Heart left ventricle (tissue), 13 donors: ENCODE measurements around the gene BIN1.

Experiments used
- POLR2A ChIP-seq, 2 donors: fragments of 450-650 bp; IDR thresholded peaks; one replicate each; pipeline ENCODE4 v1.6.1; 2017; ENCODE audit warnings: antibody characterized with exemption in 2 of 2, mild to moderate bottlenecking in 2 of 2, moderate library complexity in 2 of 2
- TF ChIP-seq, protein P1 (sequence below), 12 donors: fragments of 200-600 bp; sonication (generic) in 4 of 12; IDR thresholded peaks; one replicate each; pipeline versions ENCODE4 v1.5.0 to v1.8.0; 2018 to 2022; ENCODE audit warnings: antibody characterized with exemption in 12 of 12, mild to moderate bottlenecking in 5 of 12
- donor health status: ischemic (EF 13 %, LVEDD 7.1; RV severe dilation, severe dysfunction).
- donor health status: DM: no; HTN: yes; CAD: no.
- donor health status: DM: no; HTN: no; CAD: no.
- donor health status: ischemic (EF 25% LVEDD 6.9; RV normal size, moderate dysfunction).
- donor health status: ischemic (EF 25% LVEDD 5.7; RV mildly dilated, moderate dysfunction).
- donor health status: ischemic (EF 35%, LVEDD 5.7; RV mildly dilated, moderate dysfunction).
- donor health status: nonischemic (EF 11% LVEDD 7.7; RV severe dilation, severe dysfunction).
- donor health status: DM: yes; HTN: yes; CAD: no.
- donor health status: PGD.
- donor health status: ischemic (EF 29% LVEDD 5.4; RV normal size, mild dysfunction).
- donor health status: nonischemic (EF 23%, LVEDD 6.1; RV moderate dilation, normal function).

DNA sequence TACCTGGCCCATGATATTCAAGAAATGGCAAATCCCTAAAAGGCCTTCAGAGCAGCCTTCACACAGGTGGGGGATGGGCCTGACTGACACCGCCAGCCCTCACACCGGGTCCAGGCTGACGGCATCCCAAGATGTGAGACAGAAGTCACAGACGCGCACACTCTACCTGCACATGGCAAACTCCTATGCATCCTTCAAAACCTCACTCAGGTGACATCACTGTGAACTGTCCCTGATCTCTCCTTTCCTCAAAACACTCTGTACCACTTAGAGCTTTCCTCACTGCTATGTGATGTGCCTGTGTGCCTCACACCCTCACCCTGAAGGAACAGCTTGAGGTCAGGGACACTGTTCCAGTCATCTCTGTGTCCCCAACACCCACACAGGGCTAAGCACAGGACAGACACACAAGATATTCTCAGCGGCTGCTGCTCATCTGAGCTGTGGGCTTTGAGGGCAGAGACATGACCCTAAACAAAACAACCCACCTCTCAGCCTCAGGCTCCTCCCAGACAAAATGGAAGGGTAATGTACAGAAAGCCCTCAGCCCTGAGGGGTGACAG, 27.5 kb downstream of the BIN1 start:
- TF ChIP-seq, protein P1, sequence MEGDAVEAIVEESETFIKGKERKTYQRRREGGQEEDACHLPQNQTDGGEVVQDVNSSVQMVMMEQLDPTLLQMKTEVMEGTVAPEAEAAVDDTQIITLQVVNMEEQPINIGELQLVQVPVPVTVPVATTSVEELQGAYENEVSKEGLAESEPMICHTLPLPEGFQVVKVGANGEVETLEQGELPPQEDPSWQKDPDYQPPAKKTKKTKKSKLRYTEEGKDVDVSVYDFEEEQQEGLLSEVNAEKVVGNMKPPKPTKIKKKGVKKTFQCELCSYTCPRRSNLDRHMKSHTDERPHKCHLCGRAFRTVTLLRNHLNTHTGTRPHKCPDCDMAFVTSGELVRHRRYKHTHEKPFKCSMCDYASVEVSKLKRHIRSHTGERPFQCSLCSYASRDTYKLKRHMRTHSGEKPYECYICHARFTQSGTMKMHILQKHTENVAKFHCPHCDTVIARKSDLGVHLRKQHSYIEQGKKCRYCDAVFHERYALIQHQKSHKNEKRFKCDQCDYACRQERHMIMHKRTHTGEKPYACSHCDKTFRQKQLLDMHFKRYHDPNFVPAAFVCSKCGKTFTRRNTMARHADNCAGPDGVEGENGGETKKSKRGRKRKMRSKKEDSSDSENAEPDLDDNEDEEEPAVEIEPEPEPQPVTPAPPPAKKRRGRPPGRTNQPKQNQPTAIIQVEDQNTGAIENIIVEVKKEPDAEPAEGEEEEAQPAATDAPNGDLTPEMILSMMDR (IDR thresholded peaks at IDR 0.05), result no peak
- TF ChIP-seq POLR2A (IDR thresholded peaks at IDR 0.05), result no peak
